Islet of Langerhans (tissue), 1 donor: ENCODE data around the gene S1PR4.

Experiments
- FAIRE-seq: peaks from one replicate; lab custom pipeline; 2011; peaks lifted over from hg19 to GRCh38; lab: Jason Lieb, UNC

S1PR4 gene, protein sequence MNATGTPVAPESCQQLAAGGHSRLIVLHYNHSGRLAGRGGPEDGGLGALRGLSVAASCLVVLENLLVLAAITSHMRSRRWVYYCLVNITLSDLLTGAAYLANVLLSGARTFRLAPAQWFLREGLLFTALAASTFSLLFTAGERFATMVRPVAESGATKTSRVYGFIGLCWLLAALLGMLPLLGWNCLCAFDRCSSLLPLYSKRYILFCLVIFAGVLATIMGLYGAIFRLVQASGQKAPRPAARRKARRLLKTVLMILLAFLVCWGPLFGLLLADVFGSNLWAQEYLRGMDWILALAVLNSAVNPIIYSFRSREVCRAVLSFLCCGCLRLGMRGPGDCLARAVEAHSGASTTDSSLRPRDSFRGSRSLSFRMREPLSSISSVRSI

DNA sequence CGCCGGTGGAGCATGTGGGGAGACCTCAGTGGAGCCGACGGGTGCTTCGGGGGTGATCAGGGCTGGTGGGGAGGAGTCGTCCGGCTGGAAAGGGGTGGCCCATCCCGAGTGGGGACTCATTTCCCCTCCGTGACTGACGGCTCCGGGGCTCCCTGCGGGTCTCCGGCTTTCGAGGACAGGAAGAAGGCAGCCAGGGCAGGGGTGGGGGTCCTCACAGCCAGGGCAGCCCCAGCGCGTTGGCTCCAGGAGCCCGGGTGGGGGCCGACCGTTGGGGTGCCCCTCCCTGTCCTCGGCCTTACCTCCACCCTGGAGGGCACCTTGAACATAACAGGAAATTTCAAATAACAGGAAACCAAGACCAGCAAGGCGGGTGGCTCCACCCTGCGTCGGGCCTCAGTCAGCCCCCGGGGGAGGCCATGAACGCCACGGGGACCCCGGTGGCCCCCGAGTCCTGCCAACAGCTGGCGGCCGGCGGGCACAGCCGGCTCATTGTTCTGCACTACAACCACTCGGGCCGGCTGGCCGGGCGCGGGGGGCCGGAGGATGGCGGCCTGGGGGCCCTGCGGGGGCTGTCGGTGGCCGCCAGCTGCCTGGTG, at the start of gene S1PR4:
Gene S1PR4 (plus strand): TSS at position 393 of the 596 bp plus-strand sequence. CDS start 24 bp downstream, at position 417.
- no peak for FAIRE-seq

GRCh38 chr19:3129112-3129511, 49.5 kb upstream of the S1PR4 start:
- peak; percentile 71 for FAIRE-seq

- FAIRE-seq, result no peak
Measured at GRCh38 chr19:3131168-3131567, 47.4 kb upstream of the S1PR4 start.

DNA sequence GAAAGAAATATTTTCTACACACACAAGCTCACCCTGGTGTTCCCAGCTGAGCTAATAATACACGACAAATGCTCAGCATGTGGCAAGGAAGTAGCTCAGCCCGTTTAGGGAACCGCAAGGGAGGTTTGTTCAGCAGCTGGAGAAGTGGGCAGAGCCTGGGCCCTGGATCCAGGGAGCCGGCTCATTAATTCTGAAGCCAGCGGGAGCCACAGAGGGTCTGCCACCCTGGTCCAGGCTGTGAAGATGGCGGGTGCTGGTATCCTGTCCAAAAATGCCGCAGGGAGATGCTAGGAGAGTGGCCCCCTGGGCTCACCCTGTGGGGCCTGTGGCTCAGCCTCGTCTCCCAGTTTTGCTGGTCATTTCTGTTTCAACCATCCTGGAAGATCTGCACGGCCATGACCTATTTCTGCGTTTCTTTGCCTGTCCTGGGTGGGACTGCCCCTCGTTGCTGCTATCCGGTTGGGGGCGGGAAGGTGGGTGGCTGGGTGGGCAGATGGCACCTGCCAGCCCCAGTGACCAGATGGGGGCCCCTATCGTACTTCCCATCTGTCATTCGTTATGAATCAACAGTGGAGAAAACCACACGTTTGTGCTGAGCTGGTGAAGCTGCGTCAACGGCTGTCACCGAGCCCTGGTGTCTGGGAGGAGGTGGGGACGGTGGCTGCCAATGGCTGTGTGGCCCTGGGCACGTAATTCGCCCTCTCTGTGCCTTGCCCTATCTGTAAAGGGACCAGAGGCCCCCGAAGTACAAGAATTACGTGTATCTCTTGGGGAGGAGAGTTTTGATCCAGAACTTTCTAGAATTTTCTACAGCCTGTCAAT, 45.4 kb upstream of the S1PR4 start:
- FAIRE-seq, result peak; percentile 38

GRCh38 chr19:3133793-3134116, 44.8 kb upstream of the S1PR4 start:
- no peak for FAIRE-seq

DNA sequence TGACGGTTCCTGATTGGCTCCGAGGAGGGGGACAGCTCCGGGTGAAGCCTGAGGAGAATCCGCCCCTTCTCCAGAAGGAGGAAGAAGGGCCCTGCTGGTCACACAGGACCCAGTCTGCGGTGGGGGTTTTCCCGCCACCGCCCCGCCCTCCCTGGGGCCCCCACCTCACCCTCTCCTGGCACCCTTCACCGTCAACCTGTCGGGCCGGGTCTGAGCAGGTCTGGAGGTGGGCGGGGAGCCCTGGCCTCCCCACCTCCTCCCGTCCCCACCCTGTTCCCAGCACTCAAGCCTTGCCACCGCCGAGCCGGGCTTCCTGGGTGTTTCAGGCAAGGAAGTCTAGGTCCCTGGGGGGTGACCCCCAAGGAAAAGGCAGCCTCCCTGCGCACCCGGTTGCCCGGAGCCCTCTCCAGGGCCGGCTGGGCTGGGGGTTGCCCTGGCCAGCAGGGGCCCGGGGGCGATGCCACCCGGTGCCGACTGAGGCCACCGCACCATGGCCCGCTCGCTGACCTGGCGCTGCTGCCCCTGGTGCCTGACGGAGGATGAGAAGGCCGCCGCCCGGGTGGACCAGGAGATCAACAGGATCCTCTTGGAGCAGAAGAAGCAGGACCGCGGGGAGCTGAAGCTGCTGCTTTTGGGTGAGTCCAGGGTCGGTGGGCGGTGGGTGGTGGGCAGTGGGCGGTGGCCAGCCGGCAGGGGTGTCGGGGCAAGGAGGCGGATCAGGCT, 42.4 kb upstream of the S1PR4 start, which contains the start of gene GNA15:
Gene GNA15 (plus strand): TSS at position 73 of the 723 bp plus-strand sequence. CDS start 418 bp downstream, at position 491.
- FAIRE-seq, result no peak

- FAIRE-seq, result no peak
Measured at GRCh38 chr19:3136684-3137055, 41.9 kb upstream of the S1PR4 start.

GRCh38 chr19:3137119-3137518, 41.5 kb upstream of the S1PR4 start:
- no peak for FAIRE-seq

GRCh38 chr19:3138268-3138667, 40.3 kb upstream of the S1PR4 start:
- FAIRE-seq, result no peak

DNA sequence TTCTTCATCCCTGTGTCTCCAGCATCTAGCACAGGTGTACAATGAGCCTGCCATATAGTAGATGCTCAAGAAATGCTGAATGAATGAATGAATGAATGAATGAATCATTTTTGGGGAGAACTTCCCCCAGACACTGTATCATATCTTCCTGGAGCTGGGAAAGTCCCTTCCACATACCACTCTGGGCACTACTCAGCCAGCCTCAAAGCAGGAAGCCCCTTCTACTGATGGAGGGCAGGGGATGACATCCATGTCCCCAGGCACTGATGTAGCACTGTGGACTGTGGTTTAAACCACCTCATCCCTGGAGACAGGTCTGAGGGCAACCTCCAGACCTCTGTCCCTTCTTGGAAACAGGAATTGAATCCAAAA, 37.9 kb upstream of the S1PR4 start:
- FAIRE-seq, result no peak

DNA sequence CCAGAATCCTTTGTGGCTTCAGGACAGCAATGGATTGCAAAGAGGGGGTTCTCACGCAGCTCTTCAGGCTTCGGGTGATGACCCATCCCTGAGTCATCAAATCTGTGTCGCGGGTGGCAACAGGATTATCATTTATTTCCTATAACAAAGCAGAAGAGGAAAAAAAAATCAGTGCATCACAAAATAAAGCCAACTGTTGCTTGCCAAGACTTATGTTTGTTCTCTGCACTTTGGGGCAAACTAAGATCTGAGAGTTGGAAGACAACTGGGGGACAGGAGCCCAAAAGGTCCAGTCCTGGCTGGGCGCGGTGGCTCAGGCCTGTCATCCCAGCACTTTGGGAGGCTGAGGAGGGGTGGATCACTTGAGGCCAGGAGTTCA, 36.3 kb upstream of the S1PR4 start:
- no peak for FAIRE-seq

- no peak for FAIRE-seq
Measured at GRCh38 chr19:3142781-3143337, 35.7 kb upstream of the S1PR4 start.

DNA sequence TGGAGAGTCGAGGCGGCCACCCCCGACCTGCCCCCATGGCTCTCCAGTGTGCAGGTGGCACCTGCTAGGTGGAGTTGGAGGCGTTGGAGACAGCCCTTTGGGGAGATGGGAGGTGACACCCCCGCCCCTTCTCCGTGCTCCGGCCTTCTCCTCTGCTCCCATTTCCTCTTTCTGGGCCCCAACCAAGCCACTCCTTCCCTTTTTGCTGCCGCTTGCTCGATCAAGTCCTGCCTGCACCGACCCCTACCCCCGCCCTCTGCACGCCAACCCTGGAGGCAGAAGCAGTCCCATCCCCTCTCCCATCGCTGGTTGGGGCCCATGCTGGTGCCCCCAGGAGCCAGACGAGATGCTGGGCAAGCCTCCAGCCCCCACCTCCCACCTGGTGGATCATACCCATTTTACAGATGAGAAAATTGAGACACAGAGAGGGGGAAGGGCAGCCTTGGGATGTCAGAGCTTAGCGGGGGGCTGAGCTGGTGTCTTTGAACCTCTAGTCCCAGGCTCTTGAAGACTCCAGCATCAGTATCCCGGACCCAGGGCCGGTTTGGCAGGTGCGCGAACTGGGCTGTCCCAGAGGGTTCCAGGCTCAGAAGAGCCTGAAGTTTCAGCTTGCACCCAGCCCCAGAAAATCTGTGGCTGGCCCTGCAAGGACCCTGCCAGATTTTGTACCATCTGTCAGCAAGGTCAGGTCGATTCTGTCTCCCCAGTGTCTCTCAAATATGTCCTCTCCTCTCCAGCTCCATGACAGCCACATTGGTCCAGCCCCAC, 32.5 kb upstream of the S1PR4 start:
- FAIRE-seq, result no peak

GRCh38 chr19:3146677-3147100, 31.9 kb upstream of the S1PR4 start:
- FAIRE-seq, result no peak

DNA sequence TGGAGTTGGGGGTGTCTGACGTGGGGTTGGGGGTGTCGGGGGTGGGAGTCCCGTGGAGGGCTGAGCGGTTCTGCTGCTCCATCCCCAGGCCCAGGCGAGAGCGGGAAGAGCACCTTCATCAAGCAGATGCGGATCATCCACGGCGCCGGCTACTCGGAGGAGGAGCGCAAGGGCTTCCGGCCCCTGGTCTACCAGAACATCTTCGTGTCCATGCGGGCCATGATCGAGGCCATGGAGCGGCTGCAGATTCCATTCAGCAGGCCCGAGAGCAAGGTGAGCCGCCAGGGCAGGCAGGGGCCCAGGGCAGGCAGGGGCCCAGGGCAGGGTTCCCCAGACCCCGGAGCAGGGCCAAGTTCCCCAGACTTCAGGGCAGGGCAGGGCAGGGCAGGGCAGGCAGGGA, 30.1 kb upstream of the S1PR4 start:
- no peak for FAIRE-seq

DNA sequence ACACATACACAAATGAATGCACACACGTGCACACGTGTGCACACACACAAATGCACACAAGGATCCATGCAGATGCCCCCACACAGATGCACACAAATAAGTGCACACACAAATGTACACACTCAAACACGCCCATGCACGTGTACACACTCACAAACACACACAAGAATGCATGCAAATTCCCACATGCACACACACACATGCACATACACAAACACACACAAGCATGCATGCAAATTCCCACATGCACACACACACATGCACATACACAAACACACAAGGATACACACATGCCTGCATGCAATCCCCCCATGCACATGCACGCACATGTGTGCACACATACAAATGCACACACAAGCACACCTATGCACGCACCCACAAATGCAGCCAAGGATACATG, 29.5 kb upstream of the S1PR4 start:
- FAIRE-seq, result no peak

DNA sequence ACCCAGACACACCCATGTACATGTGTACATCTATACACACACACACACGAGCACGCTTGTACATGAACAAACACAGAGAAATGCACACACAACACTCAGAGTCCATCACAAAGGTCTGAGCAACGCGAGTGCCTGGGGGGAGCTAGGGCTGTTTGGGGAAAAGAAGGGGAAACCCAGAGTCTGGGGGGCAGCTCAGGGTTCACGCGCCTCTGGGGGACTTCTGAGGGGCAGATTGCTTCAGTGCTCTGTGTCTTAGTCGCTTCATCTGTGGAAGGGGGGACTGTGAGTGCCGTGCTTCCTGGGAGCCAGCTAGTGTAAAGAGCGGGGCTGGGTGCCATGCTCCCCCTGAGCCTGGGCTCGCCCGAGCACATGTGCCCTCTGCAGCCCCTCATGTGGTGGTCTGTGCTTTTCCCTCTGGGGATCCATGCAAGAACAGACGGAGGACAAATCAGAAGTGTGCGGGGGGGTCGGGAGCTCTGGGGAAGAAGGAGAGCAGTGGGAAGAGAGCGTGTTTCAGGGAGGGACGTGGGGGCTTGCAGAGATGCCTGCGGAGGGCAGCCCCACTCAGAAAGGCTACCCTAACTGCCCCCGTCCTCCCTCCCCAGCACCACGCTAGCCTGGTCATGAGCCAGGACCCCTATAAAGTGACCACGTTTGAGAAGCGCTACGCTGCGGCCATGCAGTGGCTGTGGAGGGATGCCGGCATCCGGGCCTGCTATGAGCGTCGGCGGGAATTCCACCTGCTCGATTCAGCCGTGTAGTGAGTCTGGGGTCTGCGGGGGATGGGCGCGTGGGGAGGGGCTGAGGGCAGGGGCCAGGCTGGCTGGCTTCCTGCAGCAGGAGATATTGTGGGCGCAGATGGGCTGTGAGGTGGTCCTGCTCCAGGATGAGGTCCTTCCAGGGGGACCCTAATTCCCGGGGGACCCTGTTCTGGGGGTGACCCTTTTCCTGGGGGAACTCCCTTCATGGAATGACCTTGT, 28.8 kb upstream of the S1PR4 start:
- FAIRE-seq, result no peak

DNA sequence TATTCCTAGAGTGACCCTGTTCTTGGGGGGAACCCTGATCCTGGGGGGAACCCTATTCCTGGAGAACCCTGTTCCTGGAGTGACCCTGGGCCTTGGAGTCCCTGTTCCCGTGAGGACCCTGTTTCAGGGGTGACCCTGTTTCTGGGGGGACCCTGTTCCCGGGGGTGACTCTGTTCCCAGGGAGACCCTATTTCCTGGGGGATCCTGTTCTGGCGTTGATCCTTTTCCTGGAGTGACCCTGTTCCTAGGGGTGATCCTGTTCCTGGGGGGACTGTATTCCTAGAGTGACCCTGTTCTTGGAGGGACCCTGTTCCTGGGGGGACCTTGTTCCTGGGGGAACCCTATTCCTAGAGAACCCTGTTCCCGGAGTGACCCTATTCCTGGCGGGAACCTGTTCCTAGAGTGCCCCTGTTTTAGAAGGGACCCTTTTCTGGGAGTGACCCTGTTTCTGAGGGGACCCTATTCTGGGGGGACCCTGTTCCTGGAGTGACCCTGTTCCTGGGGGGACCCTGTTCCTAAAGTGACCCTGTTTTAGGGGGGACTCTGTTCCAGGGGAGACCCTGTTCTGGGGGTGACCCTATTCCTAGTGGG, 27.7 kb upstream of the S1PR4 start:
- FAIRE-seq, result no peak

- no peak for FAIRE-seq
Measured at GRCh38 chr19:3151563-3152418, 26.8 kb upstream of the S1PR4 start.
